Measurements from ENCODE around the gene EHD4.
A peak's percentile ranks its signal among the peaks of the same experiment; 100 is the strongest.

EHD4 gene

DNA sequence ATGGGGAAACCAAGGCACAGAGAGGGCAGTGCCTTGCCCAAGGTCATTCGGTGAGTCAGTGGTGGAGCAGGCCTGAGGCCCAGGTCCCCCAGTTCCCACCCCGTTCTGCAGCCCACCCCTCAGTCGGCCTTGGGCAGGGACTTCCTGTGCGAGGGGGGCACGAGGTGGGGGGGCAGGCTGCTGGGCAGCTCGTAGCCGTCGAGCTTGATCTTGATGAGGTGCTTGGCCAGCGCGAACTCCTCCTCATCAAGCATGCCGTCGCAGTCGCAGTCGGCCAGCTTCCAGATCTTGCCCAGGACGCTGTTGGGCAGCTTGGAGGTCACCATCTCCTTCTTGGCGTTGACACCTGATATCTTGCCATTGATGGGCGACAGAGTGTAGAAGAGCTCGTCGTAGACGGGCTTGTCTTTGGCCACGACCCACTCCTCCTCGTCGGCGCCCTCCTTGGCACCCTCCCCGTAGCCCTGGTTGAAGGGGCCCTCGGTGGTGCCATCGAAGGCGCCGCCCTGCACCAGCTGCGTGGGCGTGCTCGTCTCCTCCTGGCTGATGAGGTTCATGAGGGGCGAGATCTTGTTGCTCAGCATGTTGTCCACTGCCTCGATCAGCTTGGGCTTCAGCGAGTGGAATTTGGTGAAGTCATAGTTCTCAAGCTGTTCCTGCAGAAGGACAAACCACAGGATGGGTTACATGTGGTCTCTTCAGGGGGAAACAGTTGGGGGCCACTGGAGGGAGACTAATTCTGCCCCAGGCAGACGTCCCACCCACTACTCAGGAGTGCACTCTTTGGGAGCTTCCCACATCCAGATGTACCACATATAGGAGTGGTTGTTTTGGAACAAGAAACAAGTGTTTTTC lies 71.6 kb downstream of the EHD4 start:
- Histone ChIP-seq H3K4me3 (ENCODE audit: low read length in 2 of 2) (no peak overlapping the region), H3K9me3 (ENCODE audit: control insufficient read depth in 2 of 2, low read length in 2 of 2) (no peaks in the 10 kb centered on the region), H3K27ac (ENCODE audit: low read depth in 2 of 2, low read length in 2 of 2) (no peak overlapping the region), H3K36me3 (ENCODE audit: control insufficient read depth in 2 of 2, insufficient read depth in 2 of 2, low read length in 2 of 2) (peaks cover 19 to 32% of the 10 kb centered on the region in 2 donors), H3K27me3 (ENCODE audit: control insufficient read depth in 2 of 2, insufficient read depth in 2 of 2, low read length in 2 of 2) (no peaks in the 10 kb centered on the region), H3K4me1 (ENCODE audit: control insufficient read depth in 2 of 2, insufficient read depth in 2 of 2, low read length in 2 of 2) (no peaks in the 10 kb centered on the region), H3K9ac (ENCODE audit: low read depth in 1 of 2, low read length in 2 of 2) (no peak overlapping the region)

DNA sequence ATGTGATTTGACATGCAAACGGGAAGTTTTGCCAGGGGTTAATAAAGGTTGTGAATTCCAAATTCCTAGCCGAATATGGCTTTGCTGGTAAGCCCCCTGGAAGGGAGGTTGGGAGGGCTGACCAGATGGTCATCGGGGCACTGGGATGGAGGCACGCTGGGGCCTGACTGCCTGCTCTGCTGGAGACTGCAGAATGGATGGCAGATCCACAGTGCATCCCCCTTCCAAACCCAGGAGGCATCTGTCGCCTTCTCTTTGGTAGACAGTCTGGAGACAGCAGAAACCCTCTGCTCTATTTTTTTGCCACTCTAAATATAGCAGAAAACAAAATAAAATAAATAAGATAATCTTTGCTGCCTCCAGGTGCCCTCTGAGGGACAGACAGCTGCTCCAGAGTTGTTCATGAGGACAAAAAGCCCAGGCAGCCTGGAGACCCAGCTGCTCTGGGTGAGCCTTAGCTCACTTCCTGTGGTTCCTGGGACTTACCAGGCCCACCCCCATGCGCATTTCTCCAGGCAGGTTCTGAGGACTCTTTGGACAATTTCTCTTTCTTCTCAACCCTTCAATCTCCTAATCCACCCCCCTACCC lies 72.4 kb downstream of the EHD4 start:
- Histone ChIP-seq H3K9me3 (ENCODE audit: control insufficient read depth in 2 of 2, low read length in 2 of 2) (no peaks in the 10 kb centered on the region), H3K27me3 (ENCODE audit: control insufficient read depth in 2 of 2, insufficient read depth in 2 of 2, low read length in 2 of 2) (no peaks in the 10 kb centered on the region), H3K4me3 (ENCODE audit: low read length in 2 of 2) (no peak overlapping the region), H3K9ac (ENCODE audit: low read depth in 1 of 2, low read length in 2 of 2) (no peak overlapping the region), H3K4me1 (ENCODE audit: control insufficient read depth in 2 of 2, insufficient read depth in 2 of 2, low read length in 2 of 2) (no peaks in the 10 kb centered on the region), H3K27ac (ENCODE audit: low read depth in 2 of 2, low read length in 2 of 2) (no peak overlapping the region), H3K36me3 (ENCODE audit: control insufficient read depth in 2 of 2, insufficient read depth in 2 of 2, low read length in 2 of 2) (peaks cover 19 to 32% of the 10 kb centered on the region in 2 donors)

DNA sequence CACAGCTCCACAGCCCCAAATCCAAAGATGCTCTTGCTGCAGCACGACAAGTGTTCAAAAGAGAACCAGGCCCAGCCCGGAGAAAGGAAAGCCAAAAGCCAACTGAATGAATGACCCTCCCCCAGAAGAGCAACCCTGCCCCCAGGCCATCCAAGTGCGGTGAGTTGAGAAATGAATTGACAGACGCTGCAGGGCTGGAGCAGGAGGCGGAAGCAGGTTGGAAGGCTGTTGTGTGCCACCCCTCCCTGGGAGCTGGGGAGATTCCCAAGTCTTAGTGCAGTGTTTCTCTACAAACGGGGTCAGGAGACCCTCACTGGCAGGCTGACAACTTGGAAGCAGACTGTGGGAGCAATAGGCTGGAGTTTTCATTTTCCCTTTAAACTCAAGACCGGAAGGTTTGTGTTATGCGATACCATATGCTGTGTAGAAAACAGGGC lies 75.0 kb downstream of the EHD4 start:
- Histone ChIP-seq H3K27ac (ENCODE audit: low read depth in 2 of 2, low read length in 2 of 2) (no peak overlapping the region), H3K9me3 (ENCODE audit: control insufficient read depth in 2 of 2, low read length in 2 of 2) (no peaks in the 10 kb centered on the region), H3K36me3 (ENCODE audit: control insufficient read depth in 2 of 2, insufficient read depth in 2 of 2, low read length in 2 of 2) (peaks cover 19 to 27% of the 10 kb centered on the region in 2 donors)

DNA sequence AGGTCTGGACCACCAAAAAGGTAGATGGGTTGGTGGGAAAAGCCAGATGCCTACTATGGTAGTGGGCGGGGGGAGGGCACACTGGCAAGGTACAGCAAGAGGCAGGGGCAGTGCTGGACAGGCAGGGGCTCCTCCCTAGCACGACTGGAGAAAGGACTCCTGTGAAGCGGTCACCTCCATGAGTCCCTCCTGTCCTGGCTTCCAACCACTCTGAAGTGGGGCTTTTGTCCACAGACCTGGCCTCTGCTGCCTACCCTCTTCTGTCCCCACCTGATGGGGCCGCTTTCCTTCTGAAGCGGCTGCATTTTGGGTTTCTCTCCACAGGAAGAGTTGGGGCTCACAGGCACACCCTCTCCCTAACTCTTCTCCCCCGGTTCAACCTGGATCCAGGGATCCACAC lies 75.8 kb downstream of the EHD4 start:
- H3K27me3 ChIP-seq (ENCODE audit: control insufficient read depth in 2 of 2, insufficient read depth in 2 of 2, low read length in 2 of 2): no peaks in the 10 kb centered on the region
- peaks cover 8 to 12% of the 10 kb centered on the region in 2 donors for H3K4me1 ChIP-seq (ENCODE audit: control insufficient read depth in 2 of 2, insufficient read depth in 2 of 2, low read length in 2 of 2)
- H3K27ac ChIP-seq (ENCODE audit: low read depth in 2 of 2, low read length in 2 of 2): no peak overlapping the region
- H3K4me3 ChIP-seq (ENCODE audit: low read length in 2 of 2): no peak overlapping the region
- H3K36me3 ChIP-seq (ENCODE audit: control insufficient read depth in 2 of 2, insufficient read depth in 2 of 2, low read length in 2 of 2): peaks cover 15 to 26% of the 10 kb centered on the region in 2 donors
- H3K9ac ChIP-seq (ENCODE audit: low read depth in 1 of 2, low read length in 2 of 2): no peak overlapping the region
- H3K9me3 ChIP-seq (ENCODE audit: control insufficient read depth in 2 of 2, low read length in 2 of 2): no peaks in the 10 kb centered on the region

More for the DNA sequence above, 75.0 kb downstream of the EHD4 start:
- Histone ChIP-seq H3K9ac (ENCODE audit: low read depth in 1 of 2, low read length in 2 of 2) (no peak overlapping the region), H3K4me3 (ENCODE audit: low read length in 2 of 2) (no peak overlapping the region), H3K4me1 (ENCODE audit: control insufficient read depth in 2 of 2, insufficient read depth in 2 of 2, low read length in 2 of 2) (peaks cover 8 to 11% of the 10 kb centered on the region in 2 donors), H3K27me3 (ENCODE audit: control insufficient read depth in 2 of 2, insufficient read depth in 2 of 2, low read length in 2 of 2) (no peaks in the 10 kb centered on the region)

DNA sequence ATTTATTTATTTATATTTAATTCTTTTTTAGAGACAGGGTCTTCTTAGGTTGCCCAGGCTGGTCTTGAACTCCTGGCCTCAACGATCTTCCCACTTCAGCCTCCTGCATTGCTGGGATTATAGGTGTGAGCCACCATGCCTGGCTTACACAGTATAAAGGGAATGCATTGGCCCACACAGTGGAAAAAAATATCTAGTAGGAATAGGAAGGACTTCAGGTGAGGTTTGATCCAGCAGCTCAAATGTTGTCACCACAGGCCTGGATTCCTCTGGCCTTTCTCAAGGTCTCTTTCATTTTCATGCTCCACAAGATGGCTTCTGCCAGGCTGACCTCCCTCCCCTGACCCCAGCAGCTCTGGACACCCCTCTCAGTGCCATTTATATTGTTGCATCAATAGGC lies 76.4 kb downstream of the EHD4 start:
- Histone ChIP-seq H3K4me3 (ENCODE audit: low read length in 2 of 2) (no peak overlapping the region), H3K9me3 (ENCODE audit: control insufficient read depth in 2 of 2, low read length in 2 of 2) (no peaks in the 10 kb centered on the region), H3K27me3 (ENCODE audit: control insufficient read depth in 2 of 2, insufficient read depth in 2 of 2, low read length in 2 of 2) (no peaks in the 10 kb centered on the region), H3K9ac (ENCODE audit: low read depth in 1 of 2, low read length in 2 of 2) (no peak overlapping the region), H3K36me3 (ENCODE audit: control insufficient read depth in 2 of 2, insufficient read depth in 2 of 2, low read length in 2 of 2) (peaks cover 11 to 22% of the 10 kb centered on the region in 2 donors), H3K4me1 (ENCODE audit: control insufficient read depth in 2 of 2, insufficient read depth in 2 of 2, low read length in 2 of 2) (peaks cover 8 to 12% of the 10 kb centered on the region in 2 donors), H3K27ac (ENCODE audit: low read depth in 2 of 2, low read length in 2 of 2) (no peak overlapping the region)

DNA sequence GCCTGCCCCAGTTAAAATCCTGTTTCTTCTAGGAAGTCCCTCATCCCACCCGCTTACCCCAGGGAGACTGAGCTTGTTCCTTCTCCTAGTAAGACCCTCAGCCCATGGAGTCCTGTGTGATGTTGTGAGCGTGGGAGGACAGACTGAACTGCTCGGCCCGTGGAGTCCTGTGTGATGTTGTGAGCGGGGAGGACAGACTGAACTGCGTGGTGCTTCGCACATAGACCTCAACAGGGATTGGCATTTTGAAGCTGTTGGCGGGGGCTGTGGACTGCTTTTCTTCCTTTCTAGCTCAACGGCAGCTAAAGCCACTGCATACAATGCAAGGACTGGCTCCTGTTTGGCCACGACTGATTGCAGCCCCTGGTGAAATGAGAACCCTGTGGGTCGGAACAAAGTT lies 76.9 kb downstream of the EHD4 start:
- peaks cover 8 to 12% of the 10 kb centered on the region in 2 donors for H3K4me1 ChIP-seq (ENCODE audit: control insufficient read depth in 2 of 2, insufficient read depth in 2 of 2, low read length in 2 of 2)
- no peaks in the 10 kb centered on the region for H3K27me3 ChIP-seq (ENCODE audit: control insufficient read depth in 2 of 2, insufficient read depth in 2 of 2, low read length in 2 of 2)
- H3K9ac ChIP-seq (ENCODE audit: low read depth in 1 of 2, low read length in 2 of 2): no peak overlapping the region
- peaks cover 7 to 17% of the 10 kb centered on the region in 2 donors for H3K36me3 ChIP-seq (ENCODE audit: control insufficient read depth in 2 of 2, insufficient read depth in 2 of 2, low read length in 2 of 2)
- H3K4me3 ChIP-seq (ENCODE audit: low read length in 2 of 2): no peak overlapping the region
- no peaks in the 10 kb centered on the region for H3K9me3 ChIP-seq (ENCODE audit: control insufficient read depth in 2 of 2, low read length in 2 of 2)
- H3K27ac ChIP-seq (ENCODE audit: low read depth in 2 of 2, low read length in 2 of 2): no peak overlapping the region

DNA sequence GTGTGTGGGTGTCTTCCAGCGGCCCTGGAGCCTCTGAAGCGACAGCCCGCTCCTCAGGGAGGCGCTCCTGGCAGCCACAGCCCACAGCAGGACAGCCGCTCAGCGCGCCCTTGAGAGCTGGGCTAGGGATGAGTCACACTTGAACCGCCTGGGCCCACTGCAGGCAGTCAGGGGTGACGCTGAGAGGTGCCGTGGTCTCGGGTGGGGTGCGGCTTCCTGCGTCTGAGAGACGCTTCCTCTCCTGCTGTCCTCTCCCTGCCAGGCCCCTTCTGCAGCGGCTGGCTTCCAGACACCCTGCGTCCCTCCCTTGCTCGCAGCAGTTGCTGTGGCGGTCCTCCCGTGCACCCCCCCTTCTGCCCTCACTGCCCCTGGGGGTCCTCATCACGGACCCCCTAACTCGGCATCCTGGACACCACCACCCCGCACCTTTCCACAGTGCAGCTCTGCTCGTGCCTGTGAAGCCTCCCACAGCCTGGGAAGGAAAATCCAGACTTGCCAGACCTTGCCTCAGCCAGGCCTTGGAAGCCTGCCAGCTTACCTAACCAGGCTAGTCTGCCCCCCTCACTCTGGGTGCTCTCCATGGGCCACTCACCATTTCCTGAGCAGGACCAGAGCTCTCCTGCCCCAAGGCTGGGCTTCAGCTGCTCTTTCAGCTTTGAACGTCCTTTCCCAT lies 77.4 kb downstream of the EHD4 start:
- Histone ChIP-seq H3K36me3 (ENCODE audit: control insufficient read depth in 2 of 2, insufficient read depth in 2 of 2, low read length in 2 of 2) (peaks cover 2 to 15% of the 10 kb centered on the region in 2 donors), H3K4me3 (ENCODE audit: low read length in 2 of 2) (peak overlapping the region in 1 of 2 donors; percentile 33), H3K9ac (ENCODE audit: low read depth in 1 of 2, low read length in 2 of 2) (peak overlapping the region in 1 of 2 donors; percentile 14), H3K27ac (ENCODE audit: low read depth in 2 of 2, low read length in 2 of 2) (peak overlapping the region in 1 of 2 donors; percentile 52), H3K9me3 (ENCODE audit: control insufficient read depth in 2 of 2, low read length in 2 of 2) (no peaks in the 10 kb centered on the region), H3K4me1 (ENCODE audit: control insufficient read depth in 2 of 2, insufficient read depth in 2 of 2, low read length in 2 of 2) (peaks cover 8 to 12% of the 10 kb centered on the region in 2 donors), H3K27me3 (ENCODE audit: control insufficient read depth in 2 of 2, insufficient read depth in 2 of 2, low read length in 2 of 2) (no peaks in the 10 kb centered on the region)

DNA sequence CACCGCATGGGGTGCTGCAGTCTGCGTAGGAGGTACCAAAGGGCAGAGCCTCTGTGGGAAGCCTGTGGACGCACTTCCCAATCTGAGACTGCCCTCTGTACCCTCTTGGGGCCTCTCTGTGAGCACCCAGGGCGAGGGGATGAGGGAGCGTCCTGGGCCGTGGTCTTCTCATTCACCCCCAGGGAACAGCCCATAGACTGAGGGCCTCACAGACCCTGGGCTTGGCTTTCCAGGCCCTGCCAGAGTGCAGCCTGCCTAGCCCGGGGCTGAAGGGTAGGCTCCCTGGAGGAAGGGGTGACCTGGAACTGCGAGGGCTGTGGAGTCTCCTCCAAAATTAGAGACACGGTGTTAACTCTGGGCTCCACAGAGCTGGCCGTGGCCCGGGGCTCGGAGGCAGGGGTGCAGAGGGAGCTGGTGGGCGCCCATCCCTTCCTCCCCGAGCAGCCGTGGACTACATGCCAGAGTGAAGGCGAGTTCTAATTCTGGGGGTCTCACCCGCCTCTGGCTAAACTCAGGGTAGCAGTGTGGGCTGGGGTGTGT lies 78.0 kb downstream of the EHD4 start:
- H3K9ac ChIP-seq (ENCODE audit: low read depth in 1 of 2, low read length in 2 of 2): peak overlapping the region in 1 of 2 donors; percentile 14

DNA sequence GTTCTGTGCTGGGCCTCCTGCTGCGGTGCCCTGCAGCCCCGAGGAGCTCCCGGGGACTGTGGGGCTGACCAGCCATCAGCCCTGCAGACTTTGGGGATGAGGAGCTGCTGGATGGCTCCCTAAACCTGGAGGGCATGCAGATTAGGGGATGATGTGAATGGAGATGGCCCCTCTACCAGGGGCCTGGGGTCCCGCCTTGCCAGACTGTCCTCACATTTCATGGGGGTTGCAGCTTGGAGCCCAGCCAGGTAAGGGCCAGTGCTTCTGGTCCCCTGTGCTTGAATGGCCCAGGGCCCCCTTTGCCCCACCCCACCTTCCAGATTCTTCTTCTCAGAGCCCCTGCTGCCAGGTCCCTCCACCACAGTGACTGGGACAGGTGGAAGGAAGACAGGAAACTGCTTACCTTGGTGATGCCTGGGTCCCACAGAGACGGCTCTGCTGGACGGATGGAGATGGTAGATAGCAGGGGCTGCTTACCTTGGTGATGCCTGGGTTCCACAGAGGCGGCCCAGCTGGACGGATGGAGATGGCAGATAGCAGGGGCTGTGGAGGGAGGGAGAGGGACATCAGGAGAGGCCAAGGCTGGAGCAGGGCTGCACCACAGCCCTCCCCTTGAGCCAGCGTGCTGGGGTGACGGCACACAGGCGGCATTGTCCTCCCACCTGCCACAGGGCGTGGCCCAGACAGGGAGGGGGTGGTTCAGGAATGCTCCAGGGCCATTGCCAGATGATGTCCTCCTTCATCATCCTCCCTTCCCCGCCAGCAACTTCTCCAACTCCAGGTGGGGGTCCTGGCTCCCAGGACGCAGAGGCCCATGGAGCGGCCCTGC lies 78.7 kb downstream of the EHD4 start, which contains the start of gene SPTBN5:
TSS of gene SPTBN5 (minus strand) at position 632 of the 829 bp plus-strand sequence. CDS start at position 76, 556 bp downstream.
- no peaks in the 10 kb centered on the region for H3K9me3 ChIP-seq (ENCODE audit: control insufficient read depth in 2 of 2, low read length in 2 of 2)
- H3K4me3 ChIP-seq (ENCODE audit: low read length in 2 of 2): peak within 1 kb of the TSS in 1 of 2 donors; percentile 33
- no peaks in the 10 kb centered on the region for H3K27me3 ChIP-seq (ENCODE audit: control insufficient read depth in 2 of 2, insufficient read depth in 2 of 2, low read length in 2 of 2)
- peaks cover 0 to 7% of the 10 kb centered on the region in 2 donors for H3K36me3 ChIP-seq (ENCODE audit: control insufficient read depth in 2 of 2, insufficient read depth in 2 of 2, low read length in 2 of 2)
- peak within 1 kb of the TSS in 1 of 2 donors; percentile 14 for H3K9ac ChIP-seq (ENCODE audit: low read depth in 1 of 2, low read length in 2 of 2)
- peaks cover 8 to 12% of the 10 kb centered on the region in 2 donors for H3K4me1 ChIP-seq (ENCODE audit: control insufficient read depth in 2 of 2, insufficient read depth in 2 of 2, low read length in 2 of 2)
- peak within 1 kb of the TSS in 1 of 2 donors; percentile 52 for H3K27ac ChIP-seq (ENCODE audit: low read depth in 2 of 2, low read length in 2 of 2)

More for the DNA sequence above, 78.0 kb downstream of the EHD4 start:
- peaks cover 0 to 13% of the 10 kb centered on the region in 2 donors for H3K36me3 ChIP-seq (ENCODE audit: control insufficient read depth in 2 of 2, insufficient read depth in 2 of 2, low read length in 2 of 2)
- H3K4me1 ChIP-seq (ENCODE audit: control insufficient read depth in 2 of 2, insufficient read depth in 2 of 2, low read length in 2 of 2): peaks cover 8 to 12% of the 10 kb centered on the region in 2 donors
- peak overlapping the region in 1 of 2 donors; percentile 33 for H3K4me3 ChIP-seq (ENCODE audit: low read length in 2 of 2)
- H3K27me3 ChIP-seq (ENCODE audit: control insufficient read depth in 2 of 2, insufficient read depth in 2 of 2, low read length in 2 of 2): no peaks in the 10 kb centered on the region
- peak overlapping the region in 1 of 2 donors; percentile 52 for H3K27ac ChIP-seq (ENCODE audit: low read depth in 2 of 2, low read length in 2 of 2)
- H3K9me3 ChIP-seq (ENCODE audit: control insufficient read depth in 2 of 2, low read length in 2 of 2): no peaks in the 10 kb centered on the region

All from mucosa of rectum (tissue), 2 donors.